Effector memory CD4-positive, alpha-beta T cell (primary cell): ENCODE measurements around the gene KMO.
A peak's percentile ranks its signal among the peaks of the same experiment; 100 is the strongest.

Source experiments
- DNase-seq, 3 donors: peaks; one replicate each; pipeline ENCODE4 v3.0.0-alpha.2; 2020
- H3K27ac ChIP-seq: 2 replicates; pipeline ENCODE4 v1.7.0; 2013; ENCODE audit warnings: mild to moderate bottlenecking, low read length, moderate library complexity; ENCODE audit not compliant: insufficient read depth, poor library complexity, severe bottlenecking
- H3K27me3 ChIP-seq: replicated peaks from 2 replicates; pipeline ENCODE4 v1.7.0; 2013; ENCODE audit warnings: mild to moderate bottlenecking, low read length; ENCODE audit not compliant: insufficient read depth, control insufficient read depth, poor library complexity, severe bottlenecking
- H3K36me3 ChIP-seq: 2 replicates; pipeline ENCODE4 v1.7.0; 2013; ENCODE audit warnings: mild to moderate bottlenecking, low read length, moderate library complexity; ENCODE audit not compliant: control insufficient read depth, insufficient read depth
- H3K4me1 ChIP-seq: 2 replicates; pipeline ENCODE4 v1.7.0; 2013; ENCODE audit warnings: low read length, mild to moderate bottlenecking; ENCODE audit not compliant: control insufficient read depth, insufficient read depth, poor library complexity, severe bottlenecking
- H3K4me3 ChIP-seq: 2 replicates; pipeline ENCODE4 v1.7.0; 2013; ENCODE audit warnings: low read length, low read depth, mild to moderate bottlenecking; ENCODE audit not compliant: insufficient read depth, poor library complexity, severe bottlenecking
- H3K9me3 ChIP-seq: 2 replicates; pipeline ENCODE4 v1.7.0; 2013; ENCODE audit warnings: mild to moderate bottlenecking, low read length, moderate library complexity; ENCODE audit not compliant: control insufficient read depth

KMO gene

GRCh38 chr1:241518476-241519307 is 13.5 kb upstream of the KMO start:
- Histone ChIP-seq H3K4me1 (no peaks in the 10 kb centered on the region), H3K27ac (peak overlapping the region; percentile 65), H3K9me3 (no peaks in the 10 kb centered on the region), H3K27me3 (peaks cover 8% of the 10 kb centered on the region), H3K36me3 (no peaks in the 10 kb centered on the region), H3K4me3 (peak overlapping the region; percentile 84)
- peak; percentile 0 to 1 (median 0) for DNase-seq

- Histone ChIP-seq H3K4me1 (no peaks in the 10 kb centered on the region), H3K27me3 (peaks cover 8% of the 10 kb centered on the region), H3K27ac (peak within 1 kb of the TSS; percentile 65), H3K4me3 (peak within 1 kb of the TSS; percentile 84), H3K9me3 (no peaks in the 10 kb centered on the region), H3K36me3 (no peaks in the 10 kb centered on the region)
- peak; percentile 83 to 90 (median 89) for DNase-seq
Measured at GRCh38 chr1:241519308-241520079, 12.7 kb upstream of the KMO start, which contains the start of gene FH. Gene FH (minus strand): TSS chr1:241519755. CDS start chr1:241519722, 33 bp downstream.

GRCh38 chr1:241520080-241520465 is 12.1 kb upstream of the KMO start:
- no peaks in the 10 kb centered on the region for H3K9me3 ChIP-seq
- no peaks in the 10 kb centered on the region for H3K4me1 ChIP-seq
- H3K36me3 ChIP-seq = no peaks in the 10 kb centered on the region
- peaks cover 8% of the 10 kb centered on the region for H3K27me3 ChIP-seq
- peak overlapping the region; percentile 50 for H3K27ac ChIP-seq
- peak overlapping the region; percentile 84 for H3K4me3 ChIP-seq
- DNase-seq = no peak

GRCh38 chr1:241521718-241522117 is 10.5 kb upstream of the KMO start:
- DNase-seq = no peak
- H3K27ac ChIP-seq = no peak overlapping the region
- H3K9me3 ChIP-seq = no peaks in the 10 kb centered on the region
- H3K27me3 ChIP-seq = peaks cover 8% of the 10 kb centered on the region
- H3K4me1 ChIP-seq = no peaks in the 10 kb centered on the region
- no peaks in the 10 kb centered on the region for H3K36me3 ChIP-seq
- no peak overlapping the region for H3K4me3 ChIP-seq

- Histone ChIP-seq H3K27me3 (peaks cover 8% of the 10 kb centered on the region), H3K4me3 (no peak overlapping the region), H3K27ac (no peak overlapping the region), H3K4me1 (no peaks in the 10 kb centered on the region), H3K36me3 (no peaks in the 10 kb centered on the region), H3K9me3 (no peaks in the 10 kb centered on the region)
- no peak for DNase-seq
Measured at GRCh38 chr1:241525026-241525425, 7.2 kb upstream of the KMO start.

- no peaks in the 10 kb centered on the region for H3K4me1 ChIP-seq
- H3K9me3 ChIP-seq = no peaks in the 10 kb centered on the region
- H3K27ac ChIP-seq = no peak overlapping the region
- DNase-seq = no peak
- no peak overlapping the region for H3K4me3 ChIP-seq
- H3K27me3 ChIP-seq = peaks cover under 1% of the 10 kb centered on the region
- H3K36me3 ChIP-seq = no peaks in the 10 kb centered on the region
Measured at GRCh38 chr1:241527146-241527545, 5.0 kb upstream of the KMO start.

GRCh38 chr1:241531195-241532161 is 700 bp upstream of the KMO start:
- Histone ChIP-seq H3K9me3 (no peaks in the 10 kb centered on the region), H3K4me3 (peak overlapping the region; percentile 51), H3K27me3 (no peaks in the 10 kb centered on the region), H3K36me3 (no peaks in the 10 kb centered on the region), H3K27ac (no peak overlapping the region), H3K4me1 (no peaks in the 10 kb centered on the region)
- no peak for DNase-seq

- no peaks in the 10 kb centered on the region for H3K36me3 ChIP-seq
- no peak for DNase-seq
- H3K4me3 ChIP-seq = no peak overlapping the region
Measured at GRCh38 chr1:241532864-241533263, 686 bp downstream of the KMO start.

GRCh38 chr1:241533326-241534115 is 1.3 kb downstream of the KMO start:
- DNase-seq = no peak
- no peaks in the 10 kb centered on the region for H3K4me1 ChIP-seq
- H3K27me3 ChIP-seq = no peaks in the 10 kb centered on the region
- H3K36me3 ChIP-seq = no peaks in the 10 kb centered on the region
- no peaks in the 10 kb centered on the region for H3K9me3 ChIP-seq
- no peak overlapping the region for H3K27ac ChIP-seq
- no peak overlapping the region for H3K4me3 ChIP-seq

More at GRCh38 chr1:241532864-241533263, 686 bp downstream of the KMO start:
- Histone ChIP-seq H3K9me3 (no peaks in the 10 kb centered on the region), H3K27ac (no peak overlapping the region), H3K4me1 (no peaks in the 10 kb centered on the region), H3K27me3 (no peaks in the 10 kb centered on the region)
